ENCODE results near the gene KIF25.

Gene KIF25

DNA sequence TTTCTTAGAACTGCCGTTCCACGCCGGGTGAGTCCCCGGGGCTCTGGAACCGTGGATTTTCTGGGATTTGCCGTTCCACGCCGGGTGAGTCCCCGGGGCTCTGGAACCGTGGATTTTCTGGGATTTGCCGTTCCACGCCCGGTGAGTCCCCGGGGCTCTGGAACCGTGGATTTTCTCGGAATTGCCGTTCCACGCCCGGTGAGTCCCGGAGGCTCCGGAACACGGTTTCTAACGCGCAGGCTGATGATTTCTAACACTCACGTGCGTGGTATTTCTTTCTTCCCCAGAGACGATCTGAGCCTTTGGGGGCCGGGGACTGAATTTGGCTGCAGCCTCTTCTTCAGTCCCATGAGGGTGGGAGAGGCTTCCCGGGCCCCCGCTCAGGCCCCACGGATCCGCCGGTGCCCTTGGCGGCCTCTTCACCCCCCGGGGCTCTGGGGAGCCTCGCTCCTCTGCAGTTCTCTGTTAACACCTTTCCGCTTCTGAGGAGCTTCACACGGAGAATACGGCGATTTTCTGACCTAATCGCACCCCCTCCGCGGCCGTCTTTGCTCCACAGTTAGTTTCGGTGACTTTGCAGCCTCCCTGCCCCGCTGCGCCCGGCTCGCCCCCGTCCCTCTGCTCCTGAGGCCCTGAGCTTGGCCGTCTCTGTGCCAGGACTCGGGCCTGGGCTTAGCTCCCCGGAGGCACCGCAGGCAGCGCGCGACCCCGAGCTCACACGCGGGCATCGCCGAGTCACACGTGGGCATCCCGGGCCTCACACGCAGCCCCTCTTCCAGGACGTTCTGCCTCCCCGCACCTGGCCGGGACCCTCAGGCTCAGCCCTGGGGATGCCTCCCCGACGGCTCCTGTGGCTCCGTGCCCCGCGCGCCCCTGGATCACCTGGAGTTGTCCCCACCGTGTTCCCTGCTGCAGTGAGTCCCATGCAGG is 7.2 kb upstream of the KIF25 start:
- TF ChIP-seq, protein P1, sequence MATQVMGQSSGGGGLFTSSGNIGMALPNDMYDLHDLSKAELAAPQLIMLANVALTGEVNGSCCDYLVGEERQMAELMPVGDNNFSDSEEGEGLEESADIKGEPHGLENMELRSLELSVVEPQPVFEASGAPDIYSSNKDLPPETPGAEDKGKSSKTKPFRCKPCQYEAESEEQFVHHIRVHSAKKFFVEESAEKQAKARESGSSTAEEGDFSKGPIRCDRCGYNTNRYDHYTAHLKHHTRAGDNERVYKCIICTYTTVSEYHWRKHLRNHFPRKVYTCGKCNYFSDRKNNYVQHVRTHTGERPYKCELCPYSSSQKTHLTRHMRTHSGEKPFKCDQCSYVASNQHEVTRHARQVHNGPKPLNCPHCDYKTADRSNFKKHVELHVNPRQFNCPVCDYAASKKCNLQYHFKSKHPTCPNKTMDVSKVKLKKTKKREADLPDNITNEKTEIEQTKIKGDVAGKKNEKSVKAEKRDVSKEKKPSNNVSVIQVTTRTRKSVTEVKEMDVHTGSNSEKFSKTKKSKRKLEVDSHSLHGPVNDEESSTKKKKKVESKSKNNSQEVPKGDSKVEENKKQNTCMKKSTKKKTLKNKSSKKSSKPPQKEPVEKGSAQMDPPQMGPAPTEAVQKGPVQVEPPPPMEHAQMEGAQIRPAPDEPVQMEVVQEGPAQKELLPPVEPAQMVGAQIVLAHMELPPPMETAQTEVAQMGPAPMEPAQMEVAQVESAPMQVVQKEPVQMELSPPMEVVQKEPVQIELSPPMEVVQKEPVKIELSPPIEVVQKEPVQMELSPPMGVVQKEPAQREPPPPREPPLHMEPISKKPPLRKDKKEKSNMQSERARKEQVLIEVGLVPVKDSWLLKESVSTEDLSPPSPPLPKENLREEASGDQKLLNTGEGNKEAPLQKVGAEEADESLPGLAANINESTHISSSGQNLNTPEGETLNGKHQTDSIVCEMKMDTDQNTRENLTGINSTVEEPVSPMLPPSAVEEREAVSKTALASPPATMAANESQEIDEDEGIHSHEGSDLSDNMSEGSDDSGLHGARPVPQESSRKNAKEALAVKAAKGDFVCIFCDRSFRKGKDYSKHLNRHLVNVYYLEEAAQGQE (IDR thresholded peaks at IDR 0.05; ENCODE audit: insufficient read depth in 1 of 2, low read depth in 2 of 2, low read length in 2 of 2), result no peak
- TF ChIP-seq TAF1 (IDR thresholded peaks at IDR 0.05; ENCODE audit: borderline replicate concordance, insufficient read depth, low read length), result no peak
- no peak for TF ChIP-seq SIN3A (IDR thresholded peaks at IDR 0.05; ENCODE audit: borderline replicate concordance, insufficient read depth, low read length)
- no peak for TF ChIP-seq FOXP2 (optimal IDR thresholded peaks at IDR 0.05; ENCODE audit: borderline replicate concordance, extremely low read depth, extremely low read length, insufficient read depth)
- no peak for TF ChIP-seq POLR2AphosphoS5 (IDR thresholded peaks at IDR 0.05; ENCODE audit: low read depth, low read length)

DNA sequence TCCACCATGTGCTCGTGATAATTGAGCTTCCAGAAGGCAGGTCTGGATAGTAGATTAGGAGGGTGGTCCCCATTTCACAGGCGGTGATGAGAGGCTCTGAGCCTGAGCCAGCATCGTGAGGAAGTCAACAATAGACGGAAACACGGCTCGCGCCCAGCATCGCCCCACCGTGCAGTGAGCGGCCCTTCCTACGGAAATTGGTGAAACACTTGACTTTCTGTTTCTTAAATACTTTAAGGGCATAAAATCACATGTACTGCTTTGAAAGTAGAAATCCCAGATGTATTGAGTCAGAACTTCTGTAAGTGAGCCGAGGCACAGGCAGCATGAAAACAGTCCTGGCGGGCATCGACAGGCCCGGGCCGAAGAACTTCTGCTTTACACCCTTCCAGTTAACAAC is 4.3 kb upstream of the KIF25 start:
- TF ChIP-seq FOXP2 (optimal IDR thresholded peaks at IDR 0.05; ENCODE audit: borderline replicate concordance, extremely low read depth, extremely low read length, insufficient read depth) (no peak), TAF1 (IDR thresholded peaks at IDR 0.05; ENCODE audit: borderline replicate concordance, insufficient read depth, low read length) (no peak), SIN3A (IDR thresholded peaks at IDR 0.05; ENCODE audit: borderline replicate concordance, insufficient read depth, low read length) (no peak), POLR2AphosphoS5 (IDR thresholded peaks at IDR 0.05; ENCODE audit: low read depth, low read length) (no peak)
- TF ChIP-seq, protein P1 (IDR thresholded peaks at IDR 0.05; ENCODE audit: insufficient read depth in 1 of 2, low read depth in 2 of 2, low read length in 2 of 2), result no peak

DNA sequence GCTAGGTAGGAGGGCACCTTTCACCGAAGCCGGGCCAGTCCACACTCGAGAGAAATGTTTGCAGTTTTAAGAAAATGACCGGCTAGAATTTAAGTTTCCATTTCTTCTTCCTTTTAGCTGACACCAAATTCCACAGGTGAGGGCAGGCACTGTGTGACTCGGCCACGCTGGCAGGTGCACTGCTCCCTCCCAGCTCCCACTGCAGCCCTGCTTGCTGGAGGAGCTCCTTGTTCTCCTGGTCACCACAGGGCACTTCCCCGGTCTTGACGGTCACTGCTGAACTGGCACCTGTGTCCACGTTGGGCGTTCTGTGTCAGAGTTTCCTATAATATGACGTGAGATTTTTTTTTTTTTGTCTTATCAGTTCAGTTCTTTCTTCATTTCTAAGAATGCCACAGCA is 3.6 kb upstream of the KIF25 start:
- TF ChIP-seq FOXP2 (optimal IDR thresholded peaks at IDR 0.05; ENCODE audit: borderline replicate concordance, extremely low read depth, extremely low read length, insufficient read depth) (no peak), TAF1 (IDR thresholded peaks at IDR 0.05; ENCODE audit: borderline replicate concordance, insufficient read depth, low read length) (no peak), SIN3A (IDR thresholded peaks at IDR 0.05; ENCODE audit: borderline replicate concordance, insufficient read depth, low read length) (no peak)

DNA sequence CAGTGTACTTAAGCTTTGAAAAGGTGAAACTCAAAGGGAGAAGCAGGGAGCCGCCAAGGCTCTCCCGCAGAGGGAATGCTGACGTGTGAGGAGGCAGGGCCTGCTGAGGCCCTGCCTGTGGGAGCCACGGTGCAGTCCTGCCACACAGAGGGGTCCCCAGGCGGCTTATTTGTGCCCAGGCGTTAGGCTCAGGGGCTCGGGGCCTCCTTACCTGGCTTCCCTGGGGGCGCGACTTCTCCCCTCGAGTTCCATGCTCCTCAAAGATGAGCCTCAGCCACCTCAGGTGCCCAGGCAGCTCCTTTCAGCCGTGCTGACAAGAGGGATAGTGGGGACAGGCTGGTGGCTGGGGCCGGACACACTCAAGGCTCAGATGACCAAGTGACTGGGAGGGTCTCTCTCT is 2.2 kb upstream of the KIF25 start:
- no peak for TF ChIP-seq SIN3A (IDR thresholded peaks at IDR 0.05; ENCODE audit: borderline replicate concordance, insufficient read depth, low read length)
- no peak for TF ChIP-seq FOXP2 (optimal IDR thresholded peaks at IDR 0.05; ENCODE audit: borderline replicate concordance, extremely low read depth, extremely low read length, insufficient read depth)
- TF ChIP-seq POLR2AphosphoS5 (IDR thresholded peaks at IDR 0.05; ENCODE audit: low read depth, low read length), result no peak
- TF ChIP-seq, protein P1 (IDR thresholded peaks at IDR 0.05; ENCODE audit: insufficient read depth in 1 of 2, low read depth in 2 of 2, low read length in 2 of 2), result no peak
- no peak for TF ChIP-seq TAF1 (IDR thresholded peaks at IDR 0.05; ENCODE audit: borderline replicate concordance, insufficient read depth, low read length)

DNA sequence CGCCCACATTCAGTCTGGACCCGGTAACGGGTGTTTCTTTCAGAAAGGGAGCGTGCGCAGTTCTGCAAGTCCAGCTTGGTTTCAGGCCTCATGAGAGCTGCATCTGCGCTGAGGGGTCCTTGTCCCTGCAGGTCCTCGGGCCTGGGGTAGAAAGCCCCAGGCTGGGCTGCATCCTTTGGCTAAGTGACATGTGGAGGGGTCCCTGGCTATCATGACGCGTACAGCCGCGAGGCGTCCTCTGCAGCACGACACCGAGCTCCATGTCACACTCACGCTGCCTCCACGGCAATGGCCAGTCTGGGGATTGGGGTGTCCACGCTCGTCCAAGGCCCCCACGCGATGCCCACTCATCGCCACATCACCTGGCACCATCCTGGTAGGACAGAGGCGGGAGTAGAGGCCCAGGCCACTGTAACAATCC is 1.7 kb upstream of the KIF25 start:
- no peak for TF ChIP-seq SIN3A (IDR thresholded peaks at IDR 0.05; ENCODE audit: borderline replicate concordance, insufficient read depth, low read length)
- TF ChIP-seq TAF1 (IDR thresholded peaks at IDR 0.05; ENCODE audit: borderline replicate concordance, insufficient read depth, low read length), result no peak
- no peak for TF ChIP-seq FOXP2 (optimal IDR thresholded peaks at IDR 0.05; ENCODE audit: borderline replicate concordance, extremely low read depth, extremely low read length, insufficient read depth)
- TF ChIP-seq, protein P1 (IDR thresholded peaks at IDR 0.05; ENCODE audit: insufficient read depth in 1 of 2, low read depth in 2 of 2, low read length in 2 of 2), result no peak
- TF ChIP-seq POLR2AphosphoS5 (IDR thresholded peaks at IDR 0.05; ENCODE audit: low read depth, low read length), result no peak

All from PFSK-1 (cell line).